MM.1S (cell line): ENCODE measurements around the gene UST.

Experiments
- DNase-seq: peaks from one replicate; pipeline ENCODE4 v3.0.0-alpha.2; 2015
- H2AFZ ChIP-seq: fragments of 300-600 bp; sonication (generic); 2 replicates; pipeline ENCODE4 v1.6.0; 2016; ENCODE audit warnings: antibody characterized with exemption, low read length
- H3F3A ChIP-seq: fragments of 300-600 bp; sonication (generic); 2 replicates; pipeline ENCODE4 v1.6.1; 2016; ENCODE audit warnings: mild to moderate bottlenecking, antibody characterized with exemption, low read length, moderate library complexity, mixed read lengths; ENCODE audit not compliant: insufficient read depth
- H3K27ac ChIP-seq: fragments of 300-600 bp; sonication (generic); 2 replicates; pipeline ENCODE4 v1.5.1; 2016; ENCODE audit warnings: mild to moderate bottlenecking, low read length
- H3K27me3 ChIP-seq: fragments of 300-600 bp; sonication (generic); replicated peaks from 2 replicates; pipeline ENCODE4 v1.6.0; 2016; ENCODE audit warnings: low read length; ENCODE audit not compliant: insufficient read depth
- H3K36me3 ChIP-seq: fragments of 300-600 bp; sonication (generic); replicated peaks from 2 replicates; pipeline ENCODE4 v1.6.1; 2016; ENCODE audit warnings: mild to moderate bottlenecking, low read length, mixed read lengths; ENCODE audit not compliant: insufficient read depth
- H3K4me1 ChIP-seq: fragments of 300-600 bp; sonication (generic); 2 replicates; pipeline ENCODE4 v1.6.1; 2016; ENCODE audit warnings: low read length, mixed read lengths
- H3K4me2 ChIP-seq: fragments of 300-600 bp; sonication (generic); 2 replicates; pipeline ENCODE4 v1.6.0; 2016; ENCODE audit warnings: low read depth, low read length
- H3K4me3 ChIP-seq: fragments of 300-600 bp; sonication (generic); 2 replicates; pipeline ENCODE4 v1.5.1; 2016; ENCODE audit warnings: low read length, mixed read lengths
- H3K79me2 ChIP-seq: fragments of 300-600 bp; sonication (generic); 2 replicates; pipeline ENCODE4 v1.6.1; 2016; ENCODE audit warnings: mixed run types, low read length, mixed read lengths
- H3K9ac ChIP-seq: fragments of 300-600 bp; sonication (generic); 2 replicates; pipeline ENCODE4 v1.6.1; 2016; ENCODE audit warnings: low read length, mixed read lengths
- H3K9me2 ChIP-seq: fragments of 300-600 bp; sonication (generic); replicated peaks from 2 replicates; pipeline ENCODE4 v1.6.1; 2016; ENCODE audit warnings: mild to moderate bottlenecking, low read length, mixed read lengths; ENCODE audit not compliant: insufficient read depth
- H3K9me3 ChIP-seq: fragments of 300-600 bp; sonication (generic); replicated peaks from 2 replicates; pipeline ENCODE4 v1.6.1; 2016; ENCODE audit warnings: mild to moderate bottlenecking, low read length, mixed read lengths; ENCODE audit not compliant: insufficient read depth
- H4K20me1 ChIP-seq: fragments of 300-600 bp; sonication (generic); 2 replicates; pipeline ENCODE4 v1.6.1; 2016; ENCODE audit warnings: mild to moderate bottlenecking, low read length, moderate library complexity, mixed read lengths; ENCODE audit not compliant: insufficient read depth
- CTCF ChIP-seq: fragments of 300-600 bp; sonication (generic); IDR thresholded peaks from 2 replicates; pipeline ENCODE4 v1.5.1; 2016; ENCODE audit warnings: antibody characterized with exemption, low read length, mixed read lengths
- EZH2 ChIP-seq: fragments of 300-600 bp; sonication (generic); optimal IDR thresholded peaks from 2 replicates; pipeline ENCODE3; 2017; ENCODE audit warnings: low read depth, mild to moderate bottlenecking, antibody characterized with exemption, low read length, mixed read lengths
- EZH2phosphoT487 ChIP-seq: fragments of 300-600 bp; sonication (generic); IDR thresholded peaks from 2 replicates; pipeline ENCODE4 v1.6.1; 2018; ENCODE audit warnings: antibody characterized with exemption, low read length

The UST gene

DNA sequence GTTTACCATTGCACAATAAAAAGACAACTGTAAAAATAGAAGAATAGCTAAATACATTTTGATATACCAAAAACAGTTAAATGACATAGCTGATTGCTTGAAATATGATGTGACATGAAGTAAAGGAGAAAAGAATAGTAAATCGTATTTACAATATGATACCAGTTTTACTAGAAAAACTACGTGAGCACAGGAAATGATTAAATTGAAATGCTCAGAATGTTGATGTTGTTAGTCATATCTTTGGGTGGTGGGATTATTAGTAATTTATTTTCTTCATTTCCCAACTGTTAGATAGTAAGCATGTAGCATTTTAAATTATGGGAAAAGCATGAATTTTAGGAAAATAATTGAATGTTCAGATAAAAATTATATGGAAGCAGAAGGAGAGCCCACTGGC is 302.4 kb downstream of the UST start:
- Histone ChIP-seq H3K9me2 (no peaks in the 10 kb centered on the region), H4K20me1 (no peaks in the 10 kb centered on the region), H2AFZ (no peak overlapping the region), H3F3A (no peaks in the 10 kb centered on the region), H3K4me1 (peaks cover 11% of the 10 kb centered on the region), H3K27ac (no peak overlapping the region), H3K4me3 (no peak overlapping the region), H3K79me2 (no peaks in the 10 kb centered on the region), H3K4me2 (no peak overlapping the region), H3K9me3 (no peaks in the 10 kb centered on the region), H3K9ac (no peak overlapping the region), H3K36me3 (no peaks in the 10 kb centered on the region), H3K27me3 (no peaks in the 10 kb centered on the region)
- no peak for TF ChIP-seq EZH2phosphoT487
- no peak for TF ChIP-seq EZH2
- TF ChIP-seq CTCF: no peak
- no peak for DNase-seq

DNA sequence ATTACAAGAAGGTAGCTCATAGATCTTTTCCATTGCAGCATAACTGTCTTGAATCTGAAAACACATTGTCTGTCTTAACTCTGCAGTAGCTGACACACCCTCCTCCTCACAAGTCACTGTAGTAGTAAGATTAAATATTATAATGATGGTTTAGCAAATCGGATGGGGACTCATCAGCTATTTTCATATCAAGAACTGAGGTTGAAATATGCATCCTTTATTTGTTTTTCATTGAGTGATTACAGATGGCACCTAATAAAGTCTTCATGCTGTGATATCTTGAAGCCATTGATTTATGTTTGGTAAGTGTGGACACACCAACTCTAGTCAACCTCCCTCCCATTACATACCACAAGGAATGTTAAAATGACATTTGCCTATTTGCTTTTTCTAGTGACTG is 303.3 kb downstream of the UST start:
- DNase-seq: no peak
- no peak overlapping the region for H3K4me3 ChIP-seq
- TF ChIP-seq EZH2 (no peak), EZH2phosphoT487 (no peak), CTCF (no peak)
- no peak overlapping the region for H3K9ac ChIP-seq
- H3K9me2 ChIP-seq: no peaks in the 10 kb centered on the region
- no peaks in the 10 kb centered on the region for H3F3A ChIP-seq
- no peak overlapping the region for H3K4me2 ChIP-seq
- H4K20me1 ChIP-seq: no peaks in the 10 kb centered on the region
- H2AFZ ChIP-seq: no peak overlapping the region
- H3K27ac ChIP-seq: no peak overlapping the region
- H3K4me1 ChIP-seq: peaks cover 11% of the 10 kb centered on the region
- no peaks in the 10 kb centered on the region for H3K9me3 ChIP-seq
- H3K79me2 ChIP-seq: no peaks in the 10 kb centered on the region
- no peaks in the 10 kb centered on the region for H3K36me3 ChIP-seq
- no peaks in the 10 kb centered on the region for H3K27me3 ChIP-seq

- Histone ChIP-seq H3K9me2 (no peaks in the 10 kb centered on the region), H3K79me2 (no peaks in the 10 kb centered on the region), H3K4me1 (0 out of 2 replicates have a peak, but pooled peaks cover 2% of the 10 kb centered on the region), H3F3A (no peaks in the 10 kb centered on the region), H3K4me3 (no peak overlapping the region), H3K27ac (no peak overlapping the region), H2AFZ (no peak overlapping the region), H3K9ac (no peak overlapping the region), H3K27me3 (no peaks in the 10 kb centered on the region), H3K9me3 (no peaks in the 10 kb centered on the region), H3K4me2 (no peak overlapping the region), H3K36me3 (no peaks in the 10 kb centered on the region), H4K20me1 (no peaks in the 10 kb centered on the region)
- TF ChIP-seq EZH2phosphoT487 (no peak), CTCF (no peak), EZH2 (no peak)
- no peak for DNase-seq
Observed at GRCh38 chr6:149052350-149053106, 305.7 kb downstream of the UST start.
